K562 (cell line): ENCODE measurements around the gene FOSL1. TPM values are rescaled to one million over a fixed set of nuclear protein-coding genes. Genes with fewer than 3 reads are reported as not detected.
A peak's percentile ranks its signal among the peaks of the same experiment; 100 is the strongest.

ENCODE experiments used
- ATAC-seq: fragments of 200-7000 bp; cut with Tn5 transposase; 3 replicates; pipeline ENCODE4 v1.9.1; 2020; ENCODE audit warnings: moderate library complexity
- BruUV-seq: library from RNA; stranded (reverse); fragments of 400-500 nt; replicated peaks from 2 replicates; lab custom pipeline; 2021; lab: Mats Ljungman, UMichigan
- CTCF ChIA-PET: fragments of 300-600 bp; formaldehyde crosslinking; extraction: SDS; loops from one replicate; lab custom pipeline; 2021; ENCODE audit warnings: low intra/inter-chr PET ratio; lab: Yijun Ruan, JAX
- POLR2A ChIA-PET: fragments of 300-600, 350-650 bp; sonication (Branson Sonifier 250); formaldehyde crosslinking; extraction: SDS; loops from one replicate; lab custom pipeline; 2021; ENCODE audit warnings: antibody characterized with exemption, inconsistent platforms; lab: Yijun Ruan, JAX
- DNase-seq, 4 experiments: peaks; one replicate each; pipeline versions ENCODE4 v3.0.0 to v3.0.0-alpha.2; 2011 to 2018; ENCODE audit warnings: low spot score in 3 of 4, mixed read lengths in 3 of 4; ENCODE audit errors: extremely low read depth in 1 of 4
- FAIRE-seq: peaks from 2 replicates; lab custom pipeline; 2011; peaks lifted over from hg19 to GRCh38; lab: Jason Lieb, UNC
- H2AFZ ChIP-seq: 2 replicates; pipeline ENCODE4 v1.6.0; 2011; ENCODE audit warnings: low read depth, low read length, control low read depth, inconsistent platforms
- H3K27ac ChIP-seq: fragments of 200-600 bp; 3 replicates; pipeline ENCODE4 v1.8.0; 2011; ENCODE audit warnings: low read depth, mild to moderate bottlenecking, control low read depth, inconsistent platforms, low read length, moderate library complexity, mixed read lengths; ENCODE audit errors: extremely low read depth
- H3K27me3 ChIP-seq, 2 experiments: fragments of 300-600 bp in 1 of 2; 2 replicates in 1 of 2; 3 replicates in 1 of 2; pipeline versions ENCODE4 v1.6.0 to v1.8.0; 2011; ENCODE audit warnings: inconsistent platforms in 2 of 2, low read length in 2 of 2, mild to moderate bottlenecking in 1 of 2, mixed read lengths in 1 of 2, moderate library complexity in 1 of 2; ENCODE audit not compliant: control insufficient read depth in 2 of 2, insufficient read depth in 2 of 2
- H3K36me3 ChIP-seq: fragments of 300-600 bp; 3 replicates; pipeline ENCODE4 v1.8.0; 2011; ENCODE audit warnings: mild to moderate bottlenecking, low read length, inconsistent platforms; ENCODE audit not compliant: control insufficient read depth, insufficient read depth
- H3K4me1 ChIP-seq, 2 experiments: fragments of 200-600 bp in 1 of 2; replicated peaks in 1 of 2; 2 replicates in 1 of 2; 3 replicates in 1 of 2; pipeline versions ENCODE4 v1.5.1 to v1.8.0; 2011; ENCODE audit warnings: inconsistent platforms in 2 of 2, low read length in 2 of 2, mild to moderate bottlenecking in 1 of 2, mixed read lengths in 1 of 2, moderate library complexity in 1 of 2; ENCODE audit not compliant: control insufficient read depth in 2 of 2, insufficient read depth in 2 of 2
- H3K4me2 ChIP-seq: 2 replicates; pipeline ENCODE4 v1.6.1; 2011; ENCODE audit warnings: low read length, control low read depth, inconsistent platforms, mixed read lengths; ENCODE audit not compliant: insufficient read depth
- H3K4me3 ChIP-seq: fragments of 200-600 bp; sonication (generic), shearing (Covaris generic); 2 replicates; pipeline ENCODE4 v1.5.1; 2016; ENCODE audit warnings: control low read depth, inconsistent platforms
- H3K79me2 ChIP-seq: fragments of 200-600 bp; 3 replicates; pipeline ENCODE4 v1.8.0; 2011; ENCODE audit warnings: low read length, inconsistent platforms; ENCODE audit not compliant: control insufficient read depth, insufficient read depth
- H3K9ac ChIP-seq, 2 experiments: 2 replicates each; pipeline versions ENCODE4 v1.6.0 to v1.6.1; 2011; ENCODE audit warnings: low read depth in 2 of 2, low read length in 2 of 2, control low read depth in 1 of 2, inconsistent platforms in 1 of 2, mild to moderate bottlenecking in 1 of 2, mixed read lengths in 1 of 2; ENCODE audit not compliant: insufficient read depth in 1 of 2
- H3K9me1 ChIP-seq: one replicate; pipeline ENCODE4 v1.6.0; 2011; ENCODE audit warnings: inconsistent platforms, mild to moderate bottlenecking, low read length, moderate library complexity; ENCODE audit not compliant: control insufficient read depth, insufficient read depth
- H3K9me3 ChIP-seq: replicated peaks from 2 replicates; pipeline ENCODE4 v1.5.1; 2011; ENCODE audit warnings: low read depth, low read length, inconsistent platforms; ENCODE audit not compliant: control insufficient read depth, insufficient read depth
- H4K20me1 ChIP-seq: replicated peaks from 2 replicates; pipeline ENCODE4 v1.6.1; 2011; ENCODE audit warnings: low read length, inconsistent platforms, mixed read lengths; ENCODE audit not compliant: control insufficient read depth, insufficient read depth
- CCNT2 ChIP-seq: IDR thresholded peaks from 2 replicates; pipeline ENCODE4 v1.6.1; 2011; ENCODE audit warnings: borderline replicate concordance, low read depth, mild to moderate bottlenecking, moderate library complexity, mixed read lengths, low read length; ENCODE audit not compliant: insufficient read length; ENCODE audit errors: extremely low read depth
- ERF ChIP-seq: fragments of 450-650 bp; formaldehyde crosslinking; IDR thresholded peaks from 2 replicates; pipeline ENCODE4 v1.4.0; 2020; ENCODE audit warnings: mild to moderate bottlenecking, mixed read lengths
- FOXA3 ChIP-seq, 2 experiments: fragments of 450-650 bp in 1 of 2; sonication (generic) in 1 of 2; formaldehyde crosslinking; IDR thresholded peaks in 1 of 2; conservative IDR thresholded peaks in 1 of 2; 2 replicates each; pipeline versions ENCODE4 v1.4.0 to v1.8.0; 2020 to 2022; ENCODE audit warnings: mild to moderate bottlenecking in 2 of 2, missing genetic modification reagents in 1 of 2
- GATA2 ChIP-seq: sonication (generic); formaldehyde crosslinking; IDR thresholded peaks from 2 replicates; pipeline ENCODE4 v1.4.0; 2020; ENCODE audit warnings: mild to moderate bottlenecking, missing genetic modification reagents
- KHSRP ChIP-seq: fragments of 450-650 bp; IDR thresholded peaks from 2 replicates; pipeline ENCODE4 v1.6.1; 2017
- L3MBTL2 ChIP-seq: fragments of 450-650 bp; IDR thresholded peaks from 2 replicates; pipeline ENCODE4 v1.6.1; 2016; ENCODE audit warnings: mild to moderate bottlenecking, moderate library complexity
- MEIS2 ChIP-seq: fragments of 450-650 bp; IDR thresholded peaks from 2 replicates; pipeline ENCODE4 v1.6.1; 2014; ENCODE audit warnings: mild to moderate bottlenecking; ENCODE audit not compliant: partially characterized antibody
- MYC ChIP-seq, 2 experiments: fragments of 250-450 bp in 1 of 2; sonication (Bioruptor Pico) in 1 of 2; IDR thresholded peaks; 2 replicates each; pipeline versions ENCODE4 v1.5.1 to v1.6.1; 2012 to 2021; ENCODE audit warnings: low read depth in 2 of 2, borderline replicate concordance in 1 of 2, improper control_type of control experiment in 1 of 2, low read length in 1 of 2, mild to moderate bottlenecking in 1 of 2, moderate library complexity in 1 of 2
- NFYB ChIP-seq: IDR thresholded peaks from 2 replicates; pipeline ENCODE4 v1.6.1; 2011; ENCODE audit warnings: mild to moderate bottlenecking, moderate library complexity; ENCODE audit not compliant: insufficient read length; ENCODE audit errors: extremely low read depth
- POLR2B ChIP-seq: fragments of 450-650 bp; IDR thresholded peaks from 2 replicates; pipeline ENCODE4 v1.6.1; 2018; ENCODE audit warnings: low read depth; ENCODE audit not compliant: partially characterized antibody
- RBM14 ChIP-seq: fragments of 200-400 bp; formaldehyde crosslinking; IDR thresholded peaks from 2 replicates; pipeline ENCODE4 v1.6.1; 2018; ENCODE audit warnings: low read depth, mild to moderate bottlenecking, low read length, moderate library complexity, borderline replicate concordance; ENCODE audit not compliant: insufficient read depth
- SIN3A ChIP-seq, 2 experiments: fragments of 150-350 bp in 1 of 2; IDR thresholded peaks; 2 replicates each; pipeline ENCODE4 v1.6.1; 2011 to 2016; ENCODE audit warnings: borderline replicate concordance in 2 of 2, low read depth in 2 of 2, low read length in 2 of 2, mild to moderate bottlenecking in 2 of 2, moderate library complexity in 2 of 2; ENCODE audit not compliant: control insufficient read depth in 1 of 2
- SP2 ChIP-seq: IDR thresholded peaks from 2 replicates; pipeline ENCODE4 v1.6.1; 2011; ENCODE audit warnings: mild to moderate bottlenecking, low read depth, low read length, moderate library complexity; ENCODE audit not compliant: poor library complexity, severe bottlenecking; ENCODE audit errors: extremely low read depth
- ZNF561 ChIP-seq: fragments of 450-650 bp; formaldehyde crosslinking; conservative IDR thresholded peaks from 2 replicates; pipeline ENCODE4 v1.4.0; 2020; ENCODE audit warnings: mild to moderate bottlenecking, moderate library complexity
- ZNF717 ChIP-seq: fragments of 250-450 bp; sonication (Bioruptor Pico); IDR thresholded peaks from 2 replicates; pipeline ENCODE4 v1.5.0; 2021
- WGBS: fragments of 100-300 bp; shearing (Covaris generic); methylation state at CpG from one replicate; pipeline ENCODE4 v1.1.6; 2016; ENCODE audit warnings: low coverage, mixed read lengths; ENCODE audit not compliant: insufficient coverage; ENCODE audit errors: missing lambda C conversion rate; 5-methylcytosine and 5-hydroxymethylcytosine counted together
- in situ Hi-C: fragments of 300-500 bp; cut with MboI; formaldehyde crosslinking; loops from 4 replicates; pipeline ENCODE4 v1.15.0; 2018; ENCODE audit warnings: inconsistent platforms, mixed read lengths
- intact Hi-C: fragments of 100-400 bp; cut with micrococcal nuclease; formaldehyde crosslinking; loops from 2 replicates; pipeline ENCODE4 v1.14.2; 2022
- polyA plus RNA-seq, 8 experiments: library from polyadenylated mRNA; depleted of rRNA in 4 of 8; stranded (reverse) in 5 of 8; unstranded in 3 of 8; fragments of >200 nt; fragmentation: Nextera tagmentation in 2 of 8; fragmentation: Illumina TruSeq in 1 of 8; extraction: Ambion mirVana in 2 of 8; extraction: Trizol in 1 of 8; gene quantifications; 2 replicates each; pipeline versions ENCODE4 v1.2.1 to v1.2.3, GENCODE V29; 2011 to 2014; ENCODE audit warnings: inconsistent platforms in 1 of 8, missing spikeins in 1 of 8
- total RNA-seq, 7 experiments: library from RNA; depleted of rRNA in 6 of 7; stranded (reverse); fragments of >200 nt in 6 of 7; fragmentation: Illumina TruSeq in 2 of 7; extraction: Trizol in 2 of 7; gene quantifications; 2 replicates each; pipeline versions ENCODE4 v1.2.1 to v1.2.3, GENCODE V29; 2011 to 2021; ENCODE audit warnings: low replicate concordance in 1 of 7
- TF ChIP-seq, protein P1 (sequence below), 2 experiments: fragments of 450-650 bp; IDR thresholded peaks; 2 replicates each; pipeline ENCODE4 v1.6.1; 2016
- TF ChIP-seq, protein P2 (sequence below): sonication (generic); formaldehyde crosslinking; IDR thresholded peaks from 2 replicates; pipeline ENCODE4 v1.8.0; 2022; ENCODE audit warnings: mild to moderate bottlenecking, low read depth, missing genetic modification reagents
- TF ChIP-seq, protein P3 (sequence below), 2 experiments: fragments of 450-650 bp in 1 of 2; sonication (generic) in 1 of 2; formaldehyde crosslinking; conservative IDR thresholded peaks; 2 replicates each; pipeline versions ENCODE4 v1.4.0 to v1.8.1; 2020 to 2022; ENCODE audit warnings: mild to moderate bottlenecking in 1 of 2, missing genetic modification reagents in 1 of 2

Gene FOSL1
- total and polyA plus RNA-seq, 9 of the 15 experiments (the other 6 are each of a cell fraction or from before 2014, with no cell fraction given), result 3.5 to 39.6 (median 10.0) TPM

DNA sequence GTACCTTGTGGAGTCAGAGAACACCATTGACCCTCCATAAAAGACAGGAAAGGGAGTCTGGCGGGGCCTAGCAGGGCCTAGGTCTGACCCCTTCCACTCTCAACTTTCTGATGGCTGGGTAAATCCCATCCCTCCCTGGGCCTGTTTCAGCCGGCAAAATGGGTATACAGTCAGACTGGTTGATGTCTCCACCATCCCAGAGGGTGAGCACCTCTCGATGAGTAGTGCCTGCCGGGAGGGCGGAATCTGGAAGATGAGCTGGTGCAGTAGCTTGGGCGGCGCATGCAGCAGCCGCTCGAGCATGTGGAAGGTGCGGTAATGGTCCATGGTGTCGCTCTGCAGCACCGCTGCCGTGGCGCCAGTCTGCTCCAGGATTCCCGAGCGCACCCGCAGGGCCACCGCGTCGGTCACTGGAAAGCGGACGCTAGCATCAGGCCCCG is 12.4 kb downstream of the FOSL1 start:
- no peaks in the 10 kb centered on the region for H3K27me3 ChIP-seq
- peak overlapping the region; percentile 58 to 96 for H3K9ac ChIP-seq
- H3K4me2 ChIP-seq, result peak overlapping the region; percentile 90
- H3K9me3 ChIP-seq, result no peaks in the 10 kb centered on the region
- TSS peak; percentile 61 for BruUV-seq
- in situ Hi-C loops, result no loop called here
- intact Hi-C loops, result loop anchor here (1.0 to 5.0 kb wide), 5 partner anchors 25 to 175 kb away; partner anchors contain the start of genes AP5B1, KAT5, MUS81 and SART1
- ATAC-seq (no peak), DNase-seq (no peak), FAIRE-seq (no peak)
- CTCF ChIA-PET, result interaction anchor here (0.6 to 3.3 kb wide), 7 partner anchors 11 to 335 kb away, joined by 3 to 40 read pairs (median 3); partner anchors contain the start of genes KAT5 and MUS81
- H3K27ac ChIP-seq, result peak overlapping the region; percentile 71
- 2% methylated on average over 21 of the region's 23 CpGs for WGBS
- H3K79me2 ChIP-seq, result peaks cover 40% of the 10 kb centered on the region
- H2AFZ ChIP-seq, result peak overlapping the region; percentile 85
- POLR2A ChIA-PET, result interaction anchor here (0.6 to 14.4 kb wide), 14 partner anchors 8 to 118 kb away, joined by 3 to 147 read pairs (median 6); partner anchors contain the start of genes CFL1, CTSW, FOSL1 and MUS81
- peaks cover 8% of the 10 kb centered on the region; the same call in 1 of the 2 replicates for H4K20me1 ChIP-seq
- H3K9me1 ChIP-seq, result no peaks in the 10 kb centered on the region
- peaks cover 23 to 58% of the 10 kb centered on the region in 2 experiments for H3K4me1 ChIP-seq
- H3K36me3 ChIP-seq, result peaks cover 53% of the 10 kb centered on the region
- H3K4me3 ChIP-seq, result peak overlapping the region; percentile 69
- TF ChIP-seq, protein P1, sequence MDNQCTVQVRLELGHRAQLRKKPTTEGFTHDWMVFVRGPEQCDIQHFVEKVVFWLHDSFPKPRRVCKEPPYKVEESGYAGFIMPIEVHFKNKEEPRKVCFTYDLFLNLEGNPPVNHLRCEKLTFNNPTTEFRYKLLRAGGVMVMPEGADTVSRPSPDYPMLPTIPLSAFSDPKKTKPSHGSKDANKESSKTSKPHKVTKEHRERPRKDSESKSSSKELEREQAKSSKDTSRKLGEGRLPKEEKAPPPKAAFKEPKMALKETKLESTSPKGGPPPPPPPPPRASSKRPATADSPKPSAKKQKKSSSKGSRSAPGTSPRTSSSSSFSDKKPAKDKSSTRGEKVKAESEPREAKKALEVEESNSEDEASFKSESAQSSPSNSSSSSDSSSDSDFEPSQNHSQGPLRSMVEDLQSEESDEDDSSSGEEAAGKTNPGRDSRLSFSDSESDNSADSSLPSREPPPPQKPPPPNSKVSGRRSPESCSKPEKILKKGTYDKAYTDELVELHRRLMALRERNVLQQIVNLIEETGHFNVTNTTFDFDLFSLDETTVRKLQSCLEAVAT (IDR thresholded peaks at IDR 0.05), result no peak
- TF ChIP-seq FOXA3 (CRISPR knock-in tag; conservative IDR thresholded peaks at IDR 0.05 in 1 of 2, IDR thresholded peaks at IDR 0.05 in 1 of 2) (0 out of 4 replicates have a peak, but pooled peaks of 1 of the 2 experiments have one; percentile 19), ZNF717 (CRISPR knock-in tag) (no peak), GATA2 (no peak), ERF (CRISPR knock-in tag) (no peak), POLR2B (no peak), L3MBTL2 (no peak), SIN3A (IDR thresholded peaks at IDR 0.05; ENCODE audit: borderline replicate concordance in 2 of 2, control insufficient read depth in 1 of 2, low read depth in 2 of 2, low read length in 2 of 2) (no peak; a peak in 1 of 4 replicates), KHSRP (no peak), NFYB (no peak), CCNT2 (no peak), SP2 (no peak), MEIS2 (no peak), ZNF561 (CRISPR knock-in tag) (no peak), RBM14 (no peak), MYC (IDR thresholded peaks at IDR 0.05; ENCODE audit: low read depth, low read length) (no peak), MYC (CRISPR knock-in tag; IDR thresholded peaks at IDR 0.05; ENCODE audit: borderline replicate concordance, low read depth) (0 out of 2 replicates have a peak, but pooled peaks have one; percentile 21)
- TF ChIP-seq, protein P2, sequence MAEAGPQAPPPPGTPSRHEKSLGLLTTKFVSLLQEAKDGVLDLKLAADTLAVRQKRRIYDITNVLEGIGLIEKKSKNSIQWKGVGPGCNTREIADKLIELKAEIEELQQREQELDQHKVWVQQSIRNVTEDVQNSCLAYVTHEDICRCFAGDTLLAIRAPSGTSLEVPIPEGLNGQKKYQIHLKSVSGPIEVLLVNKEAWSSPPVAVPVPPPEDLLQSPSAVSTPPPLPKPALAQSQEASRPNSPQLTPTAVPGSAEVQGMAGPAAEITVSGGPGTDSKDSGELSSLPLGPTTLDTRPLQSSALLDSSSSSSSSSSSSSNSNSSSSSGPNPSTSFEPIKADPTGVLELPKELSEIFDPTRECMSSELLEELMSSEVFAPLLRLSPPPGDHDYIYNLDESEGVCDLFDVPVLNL (CRISPR knock-in tag), result no peak
- TF ChIP-seq, protein P3, sequence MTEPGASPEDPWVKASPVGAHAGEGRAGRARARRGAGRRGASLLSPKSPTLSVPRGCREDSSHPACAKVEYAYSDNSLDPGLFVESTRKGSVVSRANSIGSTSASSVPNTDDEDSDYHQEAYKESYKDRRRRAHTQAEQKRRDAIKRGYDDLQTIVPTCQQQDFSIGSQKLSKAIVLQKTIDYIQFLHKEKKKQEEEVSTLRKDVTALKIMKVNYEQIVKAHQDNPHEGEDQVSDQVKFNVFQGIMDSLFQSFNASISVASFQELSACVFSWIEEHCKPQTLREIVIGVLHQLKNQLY (CRISPR knock-in tag; conservative IDR thresholded peaks at IDR 0.05), result 0 out of 4 replicates have a peak, but pooled peaks of 1 of the 2 experiments have one; percentile 6
